ENCODE results near the gene RAVER2. TPM values are rescaled to one million over a fixed set of nuclear protein-coding genes. Genes with fewer than 3 reads are reported as not detected.
"Not testable (repeated sequence)": the region's sequence is repeated elsewhere in the genome, so short reads cannot be mapped to it uniquely, and the experiment has no call there.

RAVER2 gene
- total RNA-seq, 1 experiment from 2014 or later = 0.29 TPM

DNA sequence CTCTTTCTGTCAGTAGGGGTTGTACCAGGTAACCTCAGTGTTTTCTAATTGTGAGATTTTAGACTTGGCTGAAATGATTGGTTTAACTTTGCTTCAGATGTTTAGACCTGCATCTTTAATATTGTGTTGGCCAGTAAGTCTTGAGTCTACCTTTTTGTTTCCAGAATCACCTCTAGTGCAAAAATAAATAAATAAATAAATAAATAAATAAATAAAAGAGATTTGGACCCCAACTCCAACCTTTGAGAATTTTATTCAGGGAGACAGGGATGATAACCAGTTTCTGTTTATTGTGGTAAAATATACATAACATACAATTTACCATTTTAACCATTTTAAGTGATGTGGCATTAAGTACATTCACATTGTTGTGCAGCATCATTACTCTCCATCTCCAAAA lies 64.4 kb downstream of the RAVER2 start:
- DNase-seq (ENCODE audit: low read depth) = no peak

DNA sequence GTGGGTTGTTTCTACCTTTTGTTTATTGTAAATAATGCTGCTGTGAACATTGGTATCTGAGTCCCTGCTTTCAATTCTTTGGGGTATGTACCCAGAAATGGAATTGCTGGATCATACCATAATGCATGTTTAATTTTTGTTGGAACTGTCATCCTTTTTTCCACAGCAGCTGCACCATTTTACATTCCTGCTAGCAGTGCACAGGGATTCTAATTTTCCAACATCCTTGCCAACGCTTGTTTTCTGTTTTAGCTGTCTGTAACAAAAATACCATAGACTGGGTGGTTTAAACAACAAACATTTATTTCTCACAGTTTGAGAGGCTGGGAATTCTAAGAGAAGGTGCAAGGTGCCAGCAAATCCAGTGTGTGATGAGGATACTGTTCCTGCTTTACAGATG lies 65.1 kb downstream of the RAVER2 start:
- DNase-seq (ENCODE audit: low read depth) = no peak

DNA sequence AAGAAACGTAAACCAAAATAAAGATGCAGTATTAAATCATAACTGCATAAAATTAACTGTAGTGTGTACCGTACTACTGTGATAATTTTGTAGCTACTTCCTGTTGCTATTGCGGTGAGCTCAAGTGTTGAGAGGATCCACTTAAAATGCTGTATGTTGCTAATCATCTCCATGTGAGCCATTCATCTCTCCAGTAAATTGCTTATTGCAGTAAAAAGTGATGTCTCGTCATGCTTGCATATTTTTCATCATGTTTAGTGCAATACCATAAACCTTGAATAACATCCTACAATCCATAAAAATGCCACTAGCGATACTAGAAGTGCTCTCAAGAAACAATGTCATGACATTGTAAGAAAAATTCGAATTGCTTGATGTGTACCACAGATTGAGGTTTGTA lies 66.3 kb downstream of the RAVER2 start:
- DNase-seq (ENCODE audit: low read depth) = no peak

DNA sequence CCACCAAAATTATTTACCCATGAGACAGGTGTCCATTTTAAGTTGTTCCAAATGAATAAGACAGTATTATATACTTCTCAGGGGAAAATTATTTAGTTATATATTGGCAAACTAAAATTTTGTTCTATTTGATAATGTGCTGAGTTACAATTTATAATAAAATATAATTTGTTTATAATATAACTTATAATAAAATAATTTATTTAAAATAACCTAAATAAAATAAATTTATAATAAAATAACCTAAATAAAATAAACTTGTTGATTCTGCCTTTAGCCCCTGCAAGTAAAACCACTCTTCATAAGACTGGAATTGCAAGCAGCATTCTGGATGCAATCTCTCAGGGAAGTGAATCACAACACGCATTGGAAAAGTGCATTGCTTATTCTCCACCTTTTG lies 69.6 kb downstream of the RAVER2 start:
- DNase-seq (ENCODE audit: low read depth) = no peak

DNA sequence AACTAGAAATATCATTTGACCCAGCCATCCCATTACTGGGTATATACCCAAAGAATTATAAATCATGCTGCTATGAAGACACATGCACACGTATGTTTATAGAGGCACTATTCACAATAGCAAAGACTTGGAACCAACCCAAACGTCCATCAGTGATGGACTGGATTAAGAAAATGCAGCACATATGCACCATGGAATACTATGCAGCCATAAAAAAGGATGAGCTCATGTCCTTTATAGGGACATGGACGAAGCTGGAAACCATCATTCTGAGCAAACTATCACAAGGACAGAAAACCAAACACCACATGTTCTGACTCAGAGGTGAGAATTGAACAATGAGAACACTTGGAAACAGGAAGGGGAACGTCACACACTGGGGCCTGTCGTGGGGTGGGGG lies 72.5 kb downstream of the RAVER2 start:
- not testable (repeated sequence) for DNase-seq (ENCODE audit: low read depth)

DNA sequence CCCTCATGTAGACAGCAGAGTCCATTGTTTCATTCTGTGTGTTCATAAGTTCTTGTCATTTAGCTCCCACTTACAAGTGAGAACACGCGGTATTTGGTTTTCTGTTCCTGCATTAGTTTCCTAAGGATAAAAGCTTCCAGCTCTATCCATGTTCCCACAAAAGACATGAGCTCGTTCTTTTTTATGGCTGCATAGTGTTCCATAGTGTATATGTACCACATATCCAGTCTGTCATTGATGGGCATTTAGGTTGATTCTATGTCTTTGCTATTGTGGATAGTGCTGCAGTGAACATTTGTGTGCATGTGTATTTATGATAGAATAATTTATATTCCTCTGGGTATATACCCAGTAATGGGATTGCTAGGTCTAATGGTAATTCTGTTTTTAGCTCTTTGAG lies 75.7 kb downstream of the RAVER2 start:
- DNase-seq (ENCODE audit: low read depth) = not testable (repeated sequence)

DNA sequence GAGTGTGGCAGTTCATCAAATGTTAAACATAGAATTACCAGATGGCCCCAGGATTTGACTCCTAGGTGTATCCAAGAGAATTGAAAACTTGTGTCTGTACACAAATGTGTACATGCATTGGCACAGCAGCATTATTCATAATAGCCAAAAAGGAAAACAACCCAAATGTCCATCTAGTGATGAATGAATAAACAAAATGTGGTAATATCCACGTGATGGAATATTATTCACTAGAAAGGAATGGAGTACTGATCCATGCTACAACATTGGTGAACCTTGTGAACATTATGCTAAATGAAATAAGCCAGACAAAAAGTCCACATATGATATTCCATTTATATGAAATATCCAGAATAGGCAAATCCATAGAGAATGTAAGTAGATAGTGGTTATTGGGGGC lies 77.7 kb downstream of the RAVER2 start:
- peak; percentile 31 for DNase-seq (ENCODE audit: low read depth)

DNA sequence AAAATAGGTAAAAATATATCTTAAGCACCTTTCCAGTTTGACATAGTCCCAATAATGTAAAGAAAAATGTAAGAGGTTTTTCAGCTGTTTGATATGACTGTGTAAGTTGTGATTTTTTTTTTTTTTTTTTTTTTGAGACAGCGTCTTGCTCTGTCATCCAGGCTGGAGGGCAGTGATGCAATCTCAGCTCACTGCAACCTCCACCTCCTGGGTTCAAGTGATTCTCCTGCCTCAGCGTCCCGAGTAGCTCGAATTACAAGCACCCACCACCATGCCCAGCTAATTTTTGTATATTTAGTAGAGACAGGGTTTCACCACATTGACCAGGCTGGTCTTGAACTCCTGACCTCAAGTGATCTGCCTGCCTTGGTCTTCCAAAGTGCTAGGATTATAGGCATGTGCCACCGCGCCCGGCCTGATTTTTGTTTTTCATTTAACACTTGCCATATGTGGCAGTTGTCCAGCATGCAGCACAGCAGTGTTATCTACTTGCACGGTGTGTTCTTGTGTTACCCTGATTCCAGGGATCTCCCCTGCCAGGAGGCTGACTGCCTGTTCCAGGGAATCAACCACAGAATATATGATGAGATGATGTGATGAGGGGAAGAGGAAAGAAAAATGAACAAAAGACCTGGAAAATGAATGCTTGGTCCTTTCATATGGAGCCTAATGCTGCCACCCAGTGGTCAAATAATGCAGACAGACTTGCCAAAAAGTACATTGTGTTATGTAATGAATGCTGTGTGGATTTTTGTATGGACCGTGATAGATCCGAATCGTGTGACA lies 79.0 kb downstream of the RAVER2 start:
- DNase-seq (ENCODE audit: low read depth) = peak; percentile 66

DNA sequence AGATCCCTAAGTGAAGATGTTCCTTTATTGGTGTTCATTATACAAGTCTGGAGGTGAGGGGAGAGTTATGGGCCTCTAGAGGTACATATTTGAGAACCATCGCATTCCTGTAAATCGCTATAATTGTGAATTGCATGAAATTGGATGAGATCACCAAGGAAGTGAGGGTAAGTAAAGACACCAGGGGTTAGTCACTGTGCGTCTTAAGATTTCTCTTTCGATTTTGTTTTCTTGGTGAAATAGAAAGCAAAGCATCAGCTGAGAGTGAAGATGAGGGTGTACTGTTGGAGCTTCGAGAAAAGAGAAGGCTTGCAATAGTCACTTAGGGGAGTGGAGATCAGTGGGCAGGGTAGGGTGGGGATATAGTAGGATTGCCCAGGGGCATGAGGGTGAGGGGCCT lies 82.1 kb downstream of the RAVER2 start:
- no peak for DNase-seq (ENCODE audit: low read depth)

DNA sequence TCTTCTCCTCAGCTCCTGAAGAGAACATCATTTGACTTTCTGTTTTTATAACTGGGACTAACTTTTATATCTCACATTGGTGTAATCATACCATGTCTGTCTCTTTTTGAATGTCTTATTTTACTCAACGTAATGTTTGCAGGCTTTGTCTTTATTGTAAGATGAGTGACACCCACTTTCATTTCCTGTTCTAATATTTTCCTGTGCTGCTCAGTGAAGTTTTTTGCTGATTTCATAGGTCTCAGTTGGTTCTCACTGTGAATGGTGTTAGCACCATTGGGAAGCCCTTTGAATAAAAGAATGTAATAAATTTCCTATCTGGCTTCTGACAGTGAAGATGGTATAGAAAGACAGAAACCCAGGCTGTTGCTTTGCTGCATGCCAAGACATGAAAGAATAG lies 84.0 kb downstream of the RAVER2 start:
- DNase-seq (ENCODE audit: low read depth) = no peak

DNA sequence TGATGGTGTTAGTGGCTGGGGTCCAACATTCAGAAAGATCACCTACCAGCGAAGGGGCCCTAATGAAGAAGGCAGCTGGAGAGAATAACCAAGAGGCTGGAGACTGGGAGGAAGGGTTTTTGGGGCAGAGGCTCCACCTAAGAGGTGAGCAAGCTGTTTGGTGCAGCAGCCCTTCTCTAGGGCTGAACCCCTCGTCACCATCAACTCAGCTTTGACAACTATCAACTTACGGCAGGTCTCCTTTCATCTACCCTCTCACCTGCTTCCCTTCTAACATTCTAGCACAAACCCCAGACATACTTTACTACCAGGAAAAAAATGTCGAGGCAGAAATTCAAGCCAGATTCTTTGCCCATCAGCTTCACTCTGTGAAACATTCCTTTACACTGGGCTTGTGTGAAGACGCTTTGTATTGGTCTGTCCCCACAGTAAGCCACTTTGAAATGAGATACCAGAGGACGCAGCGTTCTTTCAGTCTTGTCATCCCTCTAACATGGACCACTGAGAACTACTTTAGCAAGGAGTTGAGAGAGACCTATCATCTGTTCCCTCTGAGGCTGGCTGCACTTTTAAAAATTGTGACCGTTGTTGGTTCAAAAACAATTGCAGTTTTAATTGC lies 84.6 kb downstream of the RAVER2 start:
- no peak for DNase-seq (ENCODE audit: low read depth)

DNA sequence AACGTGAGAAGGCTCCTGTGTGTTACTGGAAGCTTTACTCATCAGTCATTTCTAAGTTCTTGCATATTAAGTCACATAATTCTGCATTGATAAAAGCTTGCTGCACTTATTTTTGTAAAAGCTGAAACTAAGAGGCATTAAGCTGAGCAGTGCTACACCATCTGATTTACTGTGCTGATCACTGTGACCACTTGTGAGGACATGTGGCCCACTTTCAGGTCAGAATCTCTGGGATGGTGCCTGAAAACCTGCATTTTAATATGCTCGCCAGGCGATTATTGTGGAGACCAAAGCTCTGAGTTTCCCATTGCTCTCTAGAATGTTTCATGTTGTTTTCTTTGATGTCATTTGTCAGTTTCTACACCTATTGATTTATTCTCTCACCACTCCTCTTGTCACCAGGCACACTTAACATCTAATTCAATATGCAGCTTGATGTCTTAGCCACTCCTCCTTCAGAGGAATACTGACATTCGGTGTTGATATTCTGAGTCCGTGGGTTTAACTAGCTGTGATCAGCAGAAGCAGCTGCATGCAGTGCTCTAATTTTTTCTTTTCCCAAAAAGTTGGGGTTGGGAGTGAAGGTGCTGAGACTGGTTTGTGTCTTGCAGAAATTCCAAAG lies 85.3 kb downstream of the RAVER2 start:
- no peak for DNase-seq (ENCODE audit: low read depth)

DNA sequence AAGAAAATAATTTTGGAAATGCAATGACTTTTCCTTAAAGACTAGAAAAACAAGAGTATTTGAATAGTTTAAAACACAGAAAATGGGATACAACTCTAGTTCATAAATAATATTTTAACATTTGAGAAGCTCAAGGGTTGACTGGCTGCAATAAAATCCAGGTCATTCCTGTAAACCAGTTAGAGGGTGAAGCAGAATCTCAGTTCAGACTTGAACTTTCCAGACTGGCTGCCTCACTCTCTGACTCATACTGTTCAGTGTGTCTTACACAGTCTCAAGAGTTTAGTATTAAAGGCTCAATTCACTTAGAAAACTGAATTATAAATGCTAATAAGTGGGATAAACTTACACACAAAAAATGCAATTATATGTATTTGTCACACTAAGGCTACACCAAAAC lies 89.9 kb downstream of the RAVER2 start:
- DNase-seq (ENCODE audit: low read depth) = peak; percentile 51

DNA sequence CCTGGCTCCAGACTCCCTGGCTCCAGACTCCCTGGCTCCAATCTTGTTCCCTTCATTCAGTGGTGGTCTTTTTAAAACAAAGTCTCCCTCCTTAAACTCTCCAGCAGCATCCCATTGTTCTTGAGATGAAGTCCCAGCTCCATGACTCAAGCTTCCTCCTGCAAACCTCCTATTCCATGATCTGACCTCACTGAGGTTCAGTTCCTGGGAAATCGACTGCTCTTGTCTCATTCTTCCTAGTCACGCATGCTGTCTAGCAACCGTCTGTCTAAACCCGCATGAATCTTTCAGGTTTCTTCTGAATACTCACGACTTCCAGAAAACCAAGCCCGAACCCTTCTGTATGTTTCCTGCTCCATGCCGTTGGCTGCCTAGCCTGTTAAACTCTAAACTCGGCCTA lies 91.9 kb downstream of the RAVER2 start:
- no peak for DNase-seq (ENCODE audit: low read depth)

DNA sequence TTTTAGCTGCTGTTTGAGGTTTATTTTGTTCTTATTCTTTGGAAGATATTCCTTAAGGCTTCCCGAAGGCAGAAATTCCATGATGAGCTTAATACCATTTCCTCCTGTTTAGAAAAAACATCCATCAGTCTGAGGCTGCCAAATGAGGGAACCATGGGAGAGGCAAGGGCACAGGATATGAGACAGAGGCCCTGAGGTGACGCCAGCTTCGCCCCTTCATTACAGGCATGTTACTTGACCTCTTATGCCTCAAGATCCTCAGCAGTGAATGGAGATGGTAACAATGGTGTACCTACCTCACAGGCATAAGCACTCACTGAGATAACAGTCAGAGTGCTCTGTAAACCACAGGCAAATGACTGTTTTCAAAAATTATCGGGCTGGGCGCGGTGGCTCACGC lies 93.6 kb downstream of the RAVER2 start:
- no peak for DNase-seq (ENCODE audit: low read depth)

DNA sequence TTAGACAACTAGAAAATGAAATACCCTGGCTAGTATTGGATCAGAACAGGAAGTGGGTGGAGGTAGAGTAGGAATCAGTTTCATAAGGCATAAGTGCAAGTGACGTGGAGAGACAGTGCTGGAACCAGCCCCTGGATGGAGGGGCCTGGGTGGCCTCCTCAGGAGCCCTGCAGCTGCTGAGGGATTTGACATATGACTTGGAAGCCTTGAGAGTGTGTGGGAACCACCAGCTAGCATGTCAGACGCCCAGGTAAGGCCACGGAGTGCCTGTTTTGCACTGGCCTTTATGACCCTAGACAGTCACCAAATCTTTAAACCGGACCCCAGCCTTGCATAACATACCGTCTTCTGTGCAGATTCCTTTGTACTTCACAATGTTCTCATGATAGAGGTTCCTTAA lies 94.4 kb downstream of the RAVER2 start:
- no peak for DNase-seq (ENCODE audit: low read depth)

DNA sequence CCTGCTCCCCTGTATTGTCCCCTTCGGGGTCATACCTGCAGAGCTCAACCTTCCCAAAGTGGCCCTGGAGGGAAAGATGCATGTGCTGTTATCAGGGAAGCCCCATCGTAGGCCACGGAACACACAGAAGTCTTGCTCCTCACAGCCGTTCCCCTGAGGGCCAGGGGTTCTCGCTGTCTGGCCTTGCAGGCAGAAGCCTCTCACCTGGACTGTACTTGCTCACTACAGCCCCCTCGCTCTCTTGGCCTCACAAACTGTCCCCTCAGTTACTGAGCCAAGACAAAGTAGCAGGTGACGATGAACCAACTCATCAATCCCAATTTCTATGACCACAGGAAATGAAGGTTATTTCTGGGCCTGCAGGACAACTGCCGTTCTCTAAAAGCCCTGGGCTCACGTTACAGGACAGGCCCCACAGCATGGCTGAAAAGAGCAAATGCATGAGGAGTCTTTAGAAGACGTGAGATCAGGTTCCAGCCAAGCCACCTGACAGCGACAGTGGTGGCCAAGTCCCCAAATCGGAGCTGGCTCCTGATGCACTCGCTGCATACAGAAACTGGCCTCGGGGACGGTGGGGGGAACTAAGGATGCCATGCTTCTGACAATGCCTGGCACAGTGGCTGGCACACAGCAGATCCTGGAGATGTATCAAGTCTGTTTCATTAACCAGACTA lies 95.0 kb downstream of the RAVER2 start:
- DNase-seq (ENCODE audit: low read depth) = no peak

DNA sequence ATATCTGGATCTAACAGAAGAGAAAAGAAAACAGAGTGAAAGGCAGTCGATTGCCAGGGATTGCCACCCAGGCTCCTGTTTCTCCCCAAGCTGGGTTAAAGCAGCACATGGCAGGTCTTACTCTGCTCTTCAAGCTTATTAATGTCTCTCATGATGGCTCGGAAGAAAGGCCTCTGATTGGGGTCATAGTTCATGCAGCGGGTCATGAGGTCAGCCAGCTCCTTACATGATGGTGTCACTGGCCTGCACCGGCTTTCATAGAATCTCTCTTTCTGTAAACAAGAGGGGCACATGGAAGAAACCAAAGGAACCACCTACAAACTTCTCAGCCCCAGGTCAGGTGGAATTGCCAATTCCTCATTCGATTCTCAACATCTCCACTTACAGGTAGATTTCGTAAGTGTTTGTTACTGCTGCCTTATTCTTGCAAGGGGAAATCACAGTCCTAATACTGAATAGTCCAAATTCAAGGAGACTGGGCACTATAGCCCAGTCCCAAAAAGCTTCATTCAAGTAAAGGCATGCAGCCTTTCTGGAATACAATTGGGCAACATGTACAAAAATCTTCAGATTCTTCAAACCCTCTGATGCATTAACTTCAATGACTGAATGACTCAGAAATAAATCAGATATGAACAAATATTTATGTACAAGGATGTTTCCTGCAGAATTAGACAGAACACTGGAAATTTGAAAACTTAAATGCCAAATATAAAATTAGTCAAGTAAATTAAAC lies 96.6 kb downstream of the RAVER2 start:
- peak; percentile 5 for DNase-seq (ENCODE audit: low read depth)

DNA sequence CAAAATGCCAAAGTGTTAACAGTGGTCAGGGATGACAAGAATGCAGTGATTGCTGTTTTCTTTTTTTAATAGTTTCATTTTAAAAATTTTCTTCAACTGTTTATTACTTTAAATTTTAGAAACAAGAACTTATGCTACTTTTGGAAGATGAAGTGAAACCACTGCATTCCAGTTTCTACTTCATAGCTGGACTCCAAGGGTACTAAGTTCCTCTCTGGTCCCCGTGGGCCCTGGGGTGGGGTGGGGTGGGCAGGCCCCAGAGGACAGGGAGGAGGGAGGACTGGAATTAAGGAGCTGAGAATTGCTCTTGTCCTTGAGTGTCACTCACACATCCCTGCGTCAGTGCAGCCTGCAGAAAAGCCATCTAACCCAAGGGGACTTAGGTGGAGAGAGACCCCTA lies 97.3 kb downstream of the RAVER2 start:
- no peak for DNase-seq (ENCODE audit: low read depth)

DNA sequence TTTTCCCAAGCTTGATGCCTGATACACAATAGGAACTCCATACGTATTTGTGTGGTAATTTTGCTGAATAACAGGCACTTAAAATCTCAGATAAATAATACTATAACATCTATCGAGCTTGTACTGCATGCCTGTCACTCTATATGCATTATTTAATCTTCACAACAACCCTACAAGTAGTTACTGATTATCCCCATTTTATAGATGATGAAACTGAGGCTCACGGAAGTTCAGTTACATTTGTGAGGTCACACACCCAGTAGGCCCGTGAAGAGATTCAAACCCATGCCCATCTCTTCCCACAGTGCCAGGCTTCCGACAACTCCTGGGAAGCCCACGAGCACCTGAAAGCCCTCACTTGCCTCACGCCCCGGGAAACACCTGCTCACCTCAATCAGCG lies 98.8 kb downstream of the RAVER2 start:
- no peak for DNase-seq (ENCODE audit: low read depth)

DNA sequence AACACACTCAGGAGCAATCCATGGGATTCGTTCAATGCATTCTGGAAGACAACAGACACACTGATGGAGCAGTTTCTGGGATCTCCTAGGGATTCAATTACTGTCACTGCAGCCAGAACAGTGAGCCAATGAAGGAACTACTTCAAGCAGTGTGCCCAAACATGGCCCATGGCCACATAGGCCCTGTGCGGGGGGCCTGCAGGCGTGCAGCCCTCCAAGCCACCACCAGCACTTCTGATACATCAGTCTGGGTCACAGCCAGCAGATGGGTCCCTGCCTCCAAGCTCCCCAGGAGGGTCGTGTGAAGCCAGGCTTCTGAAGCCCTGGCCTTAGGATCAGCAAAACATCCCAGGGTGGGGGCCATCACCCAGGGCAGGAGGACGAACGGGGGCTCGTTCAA lies 99.3 kb downstream of the RAVER2 start:
- DNase-seq (ENCODE audit: low read depth) = no peak

DNA sequence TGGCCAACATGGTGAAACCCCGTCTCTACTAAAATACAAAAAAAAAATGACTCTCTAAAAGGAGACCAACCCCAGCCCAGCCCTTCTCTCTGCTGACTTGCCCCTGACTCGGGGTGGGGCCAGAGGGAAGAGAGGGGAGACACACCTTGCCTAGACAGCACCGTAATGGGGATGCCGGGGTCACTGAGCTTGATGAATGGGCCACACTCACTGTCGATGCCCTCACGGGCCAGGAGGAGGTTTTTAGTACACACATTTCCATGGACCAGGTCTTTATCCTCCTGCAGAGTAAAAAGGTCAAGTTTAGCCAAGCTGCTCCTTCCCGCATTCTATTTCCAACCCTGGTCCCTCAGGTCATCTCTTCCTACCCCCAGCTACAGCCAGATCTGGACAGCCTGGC lies 99.7 kb downstream of the RAVER2 start:
- DNase-seq (ENCODE audit: low read depth) = no peak

Measured in LHCN-M2 (cell line).